Measurements from ENCODE around the gene SLC35A4. TPM values are rescaled to one million over a fixed set of nuclear protein-coding genes. Genes with fewer than 3 reads are reported as not detected.

The SLC35A4 gene
- total and polyA plus RNA-seq, 2 of the 8 experiments (the other 6 are each of a cell fraction or from before 2014, with no cell fraction given), result 78.6 to 133 TPM

- no peak for TF ChIP-seq NRF1 (IDR thresholded peaks at IDR 0.05; ENCODE audit: low read depth, low read length)
- TF ChIP-seq JUND (IDR thresholded peaks at IDR 0.05; ENCODE audit: low read length), result no peak
- no peak for TF ChIP-seq SP4 (IDR thresholded peaks at IDR 0.05; ENCODE audit: low read length)
- no peak for TF ChIP-seq SP1 (IDR thresholded peaks at IDR 0.05; ENCODE audit: low read depth, low read length)
Observed at GRCh38 chr5:140608722-140609121, 44.1 kb downstream of the SLC35A4 start (continued).
